ENCODE measurements around the gene KDM5A. TPM values are rescaled to one million over a fixed set of nuclear protein-coding genes. Genes with fewer than 3 reads are reported as not detected.
"Not testable (repeated sequence)": the region's sequence is repeated elsewhere in the genome, so short reads cannot be mapped to it uniquely, and the experiment has no call there.

KDM5A gene
- total RNA-seq, 1 donor from 2014 or later = 53.6 TPM

GRCh38 chr12:401235-402028, 12.3 kb upstream of the KDM5A start, which contains the start of gene CCDC77:
TSS of gene CCDC77 (plus strand) at chr12:401644. CDS start at chr12:409384, 7,740 bp downstream.
- H3K36me3 ChIP-seq (ENCODE audit: control insufficient read depth, insufficient read depth, low read length) = no peaks in the 10 kb centered on the region
- TF ChIP-seq CTCF (IDR thresholded peaks at IDR 0.05; ENCODE audit: insufficient read depth, low read length, poor library complexity, severe bottlenecking) = peak; percentile 21
- no peaks in the 10 kb centered on the region for H3K27me3 ChIP-seq (ENCODE audit: control insufficient read depth, insufficient read depth, low read length)
- peak within 1 kb of the TSS; percentile 89 for H3K4me3 ChIP-seq (ENCODE audit: low read depth, low read length)
- DNase-seq (ENCODE audit: low read depth) = peak; percentile 52

GRCh38 chr12:400828-401227, 11.7 kb upstream of the KDM5A start:
- Histone ChIP-seq H3K27me3 (ENCODE audit: control insufficient read depth, insufficient read depth, low read length) (no peaks in the 10 kb centered on the region), H3K4me3 (ENCODE audit: low read depth, low read length) (peak overlapping the region; percentile 89), H3K36me3 (ENCODE audit: control insufficient read depth, insufficient read depth, low read length) (no peaks in the 10 kb centered on the region)
- DNase-seq (ENCODE audit: low read depth) = no peak
- TF ChIP-seq CTCF (IDR thresholded peaks at IDR 0.05; ENCODE audit: insufficient read depth, low read length, poor library complexity, severe bottlenecking) = no peak

- Histone ChIP-seq H3K4me3 (ENCODE audit: low read depth, low read length) (peak overlapping the region; percentile 86), H3K27me3 (ENCODE audit: control insufficient read depth, insufficient read depth, low read length) (no peaks in the 10 kb centered on the region), H3K36me3 (ENCODE audit: control insufficient read depth, insufficient read depth, low read length) (no peaks in the 10 kb centered on the region)
- no peak for DNase-seq (ENCODE audit: low read depth)
- TF ChIP-seq CTCF (IDR thresholded peaks at IDR 0.05; ENCODE audit: insufficient read depth, low read length, poor library complexity, severe bottlenecking) = no peak
Measured at GRCh38 chr12:388541-389141, 479 bp downstream of the KDM5A start.

GRCh38 chr12:388012-388411, 1.1 kb downstream of the KDM5A start:
- DNase-seq (ENCODE audit: low read depth) = no peak
- Histone ChIP-seq H3K36me3 (ENCODE audit: control insufficient read depth, insufficient read depth, low read length) (no peaks in the 10 kb centered on the region), H3K27me3 (ENCODE audit: control insufficient read depth, insufficient read depth, low read length) (no peaks in the 10 kb centered on the region), H3K4me3 (ENCODE audit: low read depth, low read length) (peak overlapping the region; percentile 86)
- TF ChIP-seq CTCF (IDR thresholded peaks at IDR 0.05; ENCODE audit: insufficient read depth, low read length, poor library complexity, severe bottlenecking) = no peak

- H3K4me3 ChIP-seq (ENCODE audit: low read depth, low read length) = no peak overlapping the region
- DNase-seq (ENCODE audit: low read depth) = no peak
- no peaks in the 10 kb centered on the region for H3K27me3 ChIP-seq (ENCODE audit: control insufficient read depth, insufficient read depth, low read length)
- TF ChIP-seq CTCF (IDR thresholded peaks at IDR 0.05; ENCODE audit: insufficient read depth, low read length, poor library complexity, severe bottlenecking) = no peak
- H3K36me3 ChIP-seq (ENCODE audit: control insufficient read depth, insufficient read depth, low read length) = no peaks in the 10 kb centered on the region
Measured at GRCh38 chr12:386651-387050, 2.5 kb downstream of the KDM5A start.

- DNase-seq (ENCODE audit: low read depth); H3K36me3 ChIP-seq (ENCODE audit: control insufficient read depth, insufficient read depth, low read length); H3K4me3 ChIP-seq (ENCODE audit: low read depth, low read length); H3K27me3 ChIP-seq (ENCODE audit: control insufficient read depth, insufficient read depth, low read length): not testable (repeated sequence)
Measured at GRCh38 chr12:370739-371485, 18.2 kb downstream of the KDM5A start.
